HepG2 (cell line): ENCODE results near the gene GRP. TPM values are rescaled to one million over a fixed set of nuclear protein-coding genes. Genes with fewer than 3 reads are reported as not detected.
A peak's percentile ranks its signal among the peaks of the same experiment; 100 is the strongest.

Experiments used
- AGO2 ChIP-seq: fragments of 200-400 bp; formaldehyde crosslinking; optimal IDR thresholded peaks from 2 replicates; pipeline ENCODE3; 2017; ENCODE audit warnings: mild to moderate bottlenecking, low read depth, low read length, moderate library complexity
- ARNT2 ChIP-seq: sonication (generic); formaldehyde crosslinking; IDR thresholded peaks from 2 replicates; pipeline ENCODE4 v1.8.0; 2022; ENCODE audit warnings: mild to moderate bottlenecking, low read depth, missing genetic modification reagents, moderate library complexity
- CTCF ChIP-seq: sonication (generic); formaldehyde crosslinking; IDR thresholded peaks from 2 replicates; pipeline ENCODE4 v1.5.0; 2020; ENCODE audit warnings: mild to moderate bottlenecking, missing genetic modification reagents, moderate library complexity
- GATAD1 ChIP-seq: IDR thresholded peaks from 2 replicates; pipeline ENCODE4 v1.6.1; 2016; ENCODE audit warnings: missing genetic modification reagents, missing compliant biosample characterization
- JUN ChIP-seq: sonication (generic); formaldehyde crosslinking; IDR thresholded peaks from 2 replicates; pipeline ENCODE4 v1.4.0; 2020; ENCODE audit warnings: mild to moderate bottlenecking, missing genetic modification reagents
- KLF12 ChIP-seq: sonication (generic); formaldehyde crosslinking; IDR thresholded peaks from 2 replicates; pipeline ENCODE4 v1.4.0; 2020; ENCODE audit warnings: missing genetic modification reagents, borderline replicate concordance
- PATZ1 ChIP-seq: sonication (generic); formaldehyde crosslinking; IDR thresholded peaks from 2 replicates; pipeline ENCODE4 v1.4.0; 2020; ENCODE audit warnings: missing genetic modification reagents
- SMYD3 ChIP-seq: sonication (generic); formaldehyde crosslinking; IDR thresholded peaks from 2 replicates; pipeline ENCODE4 v1.8.1; 2023; ENCODE audit warnings: mild to moderate bottlenecking, missing genetic modification reagents
- SRY ChIP-seq: sonication (generic); formaldehyde crosslinking; IDR thresholded peaks from 2 replicates; pipeline ENCODE4 v1.8.0; 2022; ENCODE audit warnings: mild to moderate bottlenecking, missing genetic modification reagents
- TBL1XR1 ChIP-seq: fragments of 150-350 bp; IDR thresholded peaks from 2 replicates; pipeline ENCODE4 v1.6.1; 2014; ENCODE audit warnings: borderline replicate concordance, low read length; ENCODE audit not compliant: partially characterized antibody
- TCF12 ChIP-seq, 2 experiments: fragments of 450-650 bp in 1 of 2; sonication (generic) in 1 of 2; formaldehyde crosslinking in 1 of 2; IDR thresholded peaks; 2 replicates each; pipeline versions ENCODE4 v1.6.1 to v1.8.0; 2017 to 2022; ENCODE audit warnings: antibody characterized with exemption in 1 of 2, mild to moderate bottlenecking in 1 of 2, missing genetic modification reagents in 1 of 2, moderate library complexity in 1 of 2
- THAP7 ChIP-seq: sonication (generic); formaldehyde crosslinking; IDR thresholded peaks from 2 replicates; pipeline ENCODE4 v1.8.1; 2023; ENCODE audit warnings: mild to moderate bottlenecking, missing genetic modification reagents
- ZFP91 ChIP-seq: sonication (generic); formaldehyde crosslinking; IDR thresholded peaks from 2 replicates; pipeline ENCODE4 v1.9.0; 2022; ENCODE audit warnings: missing genetic modification reagents, mild to moderate bottlenecking, borderline replicate concordance
- ZNF101 ChIP-seq: sonication (generic); formaldehyde crosslinking; IDR thresholded peaks from 2 replicates; pipeline ENCODE4 v1.4.0; 2020; ENCODE audit warnings: mild to moderate bottlenecking, low read depth, missing genetic modification reagents, borderline replicate concordance
- ZNF121 ChIP-seq: sonication (generic); formaldehyde crosslinking; IDR thresholded peaks from 2 replicates; pipeline ENCODE4 v1.5.0; 2020; ENCODE audit warnings: mild to moderate bottlenecking, missing genetic modification reagents
- ZNF292 ChIP-seq: sonication (generic); formaldehyde crosslinking; IDR thresholded peaks from 2 replicates; pipeline ENCODE4 v1.8.1; 2022; ENCODE audit warnings: mild to moderate bottlenecking, low read depth, missing genetic modification reagents, borderline replicate concordance
- ZNF383 ChIP-seq: sonication (generic); formaldehyde crosslinking; IDR thresholded peaks from 2 replicates; pipeline ENCODE4 v1.4.0; 2020; ENCODE audit warnings: missing genetic modification reagents, mild to moderate bottlenecking, borderline replicate concordance
- ZNF414 ChIP-seq: sonication (generic); formaldehyde crosslinking; IDR thresholded peaks from 2 replicates; pipeline ENCODE4 v1.5.0; 2020; ENCODE audit warnings: missing genetic modification reagents
- ZSCAN25 ChIP-seq: sonication (generic); formaldehyde crosslinking; IDR thresholded peaks from 2 replicates; pipeline ENCODE4 v1.8.0; 2022; ENCODE audit warnings: mild to moderate bottlenecking, missing genetic modification reagents
- polyA plus RNA-seq, 8 experiments: library from polyadenylated mRNA; depleted of rRNA in 3 of 8; stranded (reverse) in 7 of 8; unstranded in 1 of 8; fragments of >200 nt; fragmentation: Illumina TruSeq in 4 of 8; extraction: Trizol in 4 of 8; gene quantifications; 2 replicates each; pipeline versions ENCODE4 v1.2.1 to v1.2.3, GENCODE V29; 2011 to 2016; ENCODE audit warnings: low read depth in 4 of 8, missing spikeins in 1 of 8, mixed read lengths in 1 of 8; ENCODE audit not compliant: insufficient read depth in 1 of 8
- total RNA-seq, 5 experiments: library from RNA; depleted of rRNA; stranded (reverse); fragments of >200 nt; fragmentation: Illumina TruSeq; extraction: Trizol; gene quantifications; 2 replicates each; pipeline ENCODE4 v1.2.3, GENCODE V29; 2016; ENCODE audit warnings: low read depth in 1 of 5

GRP gene
- total and polyA plus RNA-seq, 2 of the 13 experiments (the other 11 are each of a cell fraction or from before 2014, with no cell fraction given), result not detected

- TF ChIP-seq ZNF414 (CRISPR knock-in tag) (no peak), JUN (CRISPR knock-in tag) (no peak), AGO2 (no peak), ZNF292 (no peak), ZNF101 (CRISPR knock-in tag) (no peak), TBL1XR1 (no peak), ZSCAN25 (CRISPR knock-in tag) (no peak), KLF12 (CRISPR knock-in tag) (0 out of 2 replicates have a peak, but pooled peaks have one; percentile 17), THAP7 (CRISPR knock-in tag) (no peak), ZNF121 (CRISPR knock-in tag) (no peak), ARNT2 (CRISPR knock-in tag) (peak; percentile 27; the same call in 1 of the 2 replicates), CTCF (peak; percentile 42; the same call in 1 of the 2 replicates), ZNF383 (CRISPR knock-in tag) (no peak), SRY (no peak), TCF12 (IDR thresholded peaks at IDR 0.05) (no peak), TCF12 (CRISPR knock-in tag; IDR thresholded peaks at IDR 0.05) (no peak), ZFP91 (CRISPR knock-in tag) (peak; percentile 19; the same call in 1 of the 2 replicates), SMYD3 (CRISPR knock-in tag) (no peak), GATAD1 (0 out of 2 replicates have a peak, but pooled peaks have one; percentile 24), PATZ1 (CRISPR knock-in tag) (peak; percentile 28; the same call in 1 of the 2 replicates)
These were observed 49.0 kb downstream of the GRP start (continued) for GRCh38 chr18:59268721-59269562.
